SK-N-SH treated with all-trans-retinoic acid at 6 μM for 48 hours (cell line): ENCODE measurements around the gene MRI1.

ENCODE experiments used
- ATAC-seq: fragments of 200-7000 bp; cut with Tn5 transposase; 3 replicates; pipeline ENCODE4 v1.9.1; 2020; ENCODE audit warnings: mild to moderate bottlenecking, moderate library complexity
- ARNTL ChIP-seq: fragments of 450-650 bp; formaldehyde crosslinking; IDR thresholded peaks from 2 replicates; pipeline ENCODE4 v1.5.0; 2020; ENCODE audit warnings: low read depth, mild to moderate bottlenecking, moderate library complexity, borderline replicate concordance
- BACH2 ChIP-seq: fragments of 250-450 bp; sonication (Bioruptor Pico); IDR thresholded peaks from 2 replicates; pipeline ENCODE4 v1.9.0; 2021; ENCODE audit warnings: mild to moderate bottlenecking, borderline replicate concordance
- CSRNP3 ChIP-seq: fragments of 250-450 bp; sonication (Bioruptor Pico); IDR thresholded peaks from 2 replicates; pipeline ENCODE4 v1.5.1; 2021; ENCODE audit warnings: mild to moderate bottlenecking, moderate library complexity
- ESRRG ChIP-seq: fragments of 250-450 bp; sonication (Bioruptor Pico); IDR thresholded peaks from 2 replicates; pipeline ENCODE4 v1.6.1; 2021; ENCODE audit warnings: mild to moderate bottlenecking
- GLIS3 ChIP-seq: fragments of 250-450 bp; sonication (Bioruptor Pico); IDR thresholded peaks from 2 replicates; pipeline ENCODE4 v1.5.0; 2020; ENCODE audit warnings: mild to moderate bottlenecking, moderate library complexity
- ISL1 ChIP-seq: fragments of 250-450 bp; sonication (Bioruptor Pico); IDR thresholded peaks from 2 replicates; pipeline ENCODE4 v2.1.2; 2022; ENCODE audit warnings: mild to moderate bottlenecking, moderate library complexity
- PPARA ChIP-seq: fragments of 250-450 bp; sonication (Bioruptor Pico); IDR thresholded peaks from 2 replicates; pipeline ENCODE4 v1.5.0; 2020; ENCODE audit warnings: mild to moderate bottlenecking, borderline replicate concordance
- RARB ChIP-seq: fragments of 250-450 bp; sonication (Bioruptor Pico); IDR thresholded peaks from 2 replicates; pipeline ENCODE4 v1.8.0; 2021; ENCODE audit warnings: mild to moderate bottlenecking, moderate library complexity
- SNAI2 ChIP-seq: fragments of 250-450 bp; sonication (Bioruptor Pico); IDR thresholded peaks from 2 replicates; pipeline ENCODE4 v1.5.0; 2020; ENCODE audit warnings: mild to moderate bottlenecking, moderate library complexity
- TCF4 ChIP-seq: fragments of 250-450 bp; sonication (Bioruptor Pico); IDR thresholded peaks from 2 replicates; pipeline ENCODE4 v1.8.0; 2021; ENCODE audit warnings: mild to moderate bottlenecking, moderate library complexity, borderline replicate concordance
- TOX ChIP-seq: fragments of 250-450 bp; sonication (Bioruptor Pico); IDR thresholded peaks from 2 replicates; pipeline ENCODE4 v1.8.0; 2021; ENCODE audit warnings: mild to moderate bottlenecking, moderate library complexity, borderline replicate concordance
- TSHZ2 ChIP-seq: fragments of 250-450 bp; sonication (Bioruptor Pico); IDR thresholded peaks from 2 replicates; pipeline ENCODE4 v1.5.0; 2020; ENCODE audit warnings: mild to moderate bottlenecking, moderate library complexity
- ZC3H10 ChIP-seq: fragments of 250-450 bp; sonication (Bioruptor Pico); IDR thresholded peaks from 2 replicates; pipeline ENCODE4 v1.5.1; 2021; ENCODE audit warnings: mild to moderate bottlenecking, moderate library complexity
- ZFP3 ChIP-seq: fragments of 250-450 bp; sonication (Bioruptor Pico); IDR thresholded peaks from 2 replicates; pipeline ENCODE4 v1.5.0; 2020; ENCODE audit warnings: mild to moderate bottlenecking, moderate library complexity
- ZFP30 ChIP-seq: fragments of 450-650 bp; formaldehyde crosslinking; IDR thresholded peaks from 2 replicates; pipeline ENCODE4 v1.5.0; 2022; ENCODE audit warnings: mild to moderate bottlenecking, moderate library complexity
- ZNF565 ChIP-seq: fragments of 450-650 bp; formaldehyde crosslinking; conservative IDR thresholded peaks from 2 replicates; pipeline ENCODE4 v1.5.0; 2020; ENCODE audit warnings: low read depth, mild to moderate bottlenecking, moderate library complexity
- ZNF70 ChIP-seq: fragments of 450-650 bp; formaldehyde crosslinking; IDR thresholded peaks from 2 replicates; pipeline ENCODE4 v1.5.0; 2020; ENCODE audit warnings: mild to moderate bottlenecking, moderate library complexity
- ZNF8 ChIP-seq: fragments of 450-650 bp; formaldehyde crosslinking; IDR thresholded peaks from 2 replicates; pipeline ENCODE4 v1.5.0; 2020; ENCODE audit warnings: mild to moderate bottlenecking, moderate library complexity
- TF ChIP-seq, protein P1 (sequence below): fragments of 250-450 bp; sonication (Bioruptor Pico); IDR thresholded peaks from 2 replicates; pipeline ENCODE4 v1.8.0; 2020; ENCODE audit warnings: mild to moderate bottlenecking, moderate library complexity, borderline replicate concordance
- TF ChIP-seq, protein P2 (sequence below): fragments of 250-450 bp; sonication (Bioruptor Pico); IDR thresholded peaks from 2 replicates; pipeline ENCODE4 v1.5.1; 2020; ENCODE audit warnings: low read depth, mild to moderate bottlenecking, moderate library complexity

Gene MRI1

GRCh38 chr19:13807421-13808021, 43.2 kb downstream of the MRI1 start (continued):
- TF ChIP-seq, protein P1, sequence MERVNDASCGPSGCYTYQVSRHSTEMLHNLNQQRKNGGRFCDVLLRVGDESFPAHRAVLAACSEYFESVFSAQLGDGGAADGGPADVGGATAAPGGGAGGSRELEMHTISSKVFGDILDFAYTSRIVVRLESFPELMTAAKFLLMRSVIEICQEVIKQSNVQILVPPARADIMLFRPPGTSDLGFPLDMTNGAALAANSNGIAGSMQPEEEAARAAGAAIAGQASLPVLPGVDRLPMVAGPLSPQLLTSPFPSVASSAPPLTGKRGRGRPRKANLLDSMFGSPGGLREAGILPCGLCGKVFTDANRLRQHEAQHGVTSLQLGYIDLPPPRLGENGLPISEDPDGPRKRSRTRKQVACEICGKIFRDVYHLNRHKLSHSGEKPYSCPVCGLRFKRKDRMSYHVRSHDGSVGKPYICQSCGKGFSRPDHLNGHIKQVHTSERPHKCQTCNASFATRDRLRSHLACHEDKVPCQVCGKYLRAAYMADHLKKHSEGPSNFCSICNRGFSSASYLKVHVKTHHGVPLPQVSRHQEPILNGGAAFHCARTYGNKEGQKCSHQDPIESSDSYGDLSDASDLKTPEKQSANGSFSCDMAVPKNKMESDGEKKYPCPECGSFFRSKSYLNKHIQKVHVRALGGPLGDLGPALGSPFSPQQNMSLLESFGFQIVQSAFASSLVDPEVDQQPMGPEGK (CRISPR knock-in tag), result no peak
- TF ChIP-seq BACH2 (no peak), ISL1 (CRISPR knock-in tag) (no peak), ARNTL (no peak), GLIS3 (CRISPR knock-in tag) (no peak), RARB (CRISPR knock-in tag) (no peak), CSRNP3 (CRISPR knock-in tag) (no peak), TOX (CRISPR knock-in tag) (no peak)
- TF ChIP-seq, protein P2, sequence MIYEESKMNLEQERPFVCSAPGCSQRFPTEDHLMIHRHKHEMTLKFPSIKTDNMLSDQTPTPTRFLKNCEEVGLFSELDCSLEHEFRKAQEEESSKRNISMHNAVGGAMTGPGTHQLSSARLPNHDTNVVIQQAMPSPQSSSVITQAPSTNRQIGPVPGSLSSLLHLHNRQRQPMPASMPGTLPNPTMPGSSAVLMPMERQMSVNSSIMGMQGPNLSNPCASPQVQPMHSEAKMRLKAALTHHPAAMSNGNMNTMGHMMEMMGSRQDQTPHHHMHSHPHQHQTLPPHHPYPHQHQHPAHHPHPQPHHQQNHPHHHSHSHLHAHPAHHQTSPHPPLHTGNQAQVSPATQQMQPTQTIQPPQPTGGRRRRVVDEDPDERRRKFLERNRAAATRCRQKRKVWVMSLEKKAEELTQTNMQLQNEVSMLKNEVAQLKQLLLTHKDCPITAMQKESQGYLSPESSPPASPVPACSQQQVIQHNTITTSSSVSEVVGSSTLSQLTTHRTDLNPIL (CRISPR knock-in tag), result no peak

DNA sequence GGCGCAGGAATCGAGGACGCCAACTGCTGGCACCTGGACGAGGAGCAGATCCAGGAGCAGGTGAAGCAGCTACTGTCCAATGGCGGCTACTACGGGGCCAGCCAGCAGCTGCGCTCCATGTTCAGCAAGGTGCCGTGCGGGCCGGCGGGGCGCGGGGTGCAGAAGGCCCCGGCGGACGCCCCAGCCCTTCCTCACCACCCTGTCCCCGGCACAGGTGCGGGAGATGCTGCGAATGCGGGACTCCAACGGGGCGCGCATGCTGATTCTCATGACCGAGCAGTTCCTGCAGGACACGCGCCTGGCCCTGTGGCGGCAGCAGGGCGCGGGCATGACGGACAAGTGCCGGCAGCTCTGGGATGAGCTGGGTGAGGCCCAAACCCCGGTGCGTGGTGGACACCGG, 44.5 kb downstream of the MRI1 start:
- no peak for ATAC-seq
- TF ChIP-seq, protein P2 (CRISPR knock-in tag), result no peak
- TF ChIP-seq, protein P1 (CRISPR knock-in tag), result no peak
- TF ChIP-seq ZNF565 (CRISPR knock-in tag), result no peak
- TF ChIP-seq ZFP30 (CRISPR knock-in tag), result no peak
- no peak for TF ChIP-seq ZFP3 (CRISPR knock-in tag)
- no peak for TF ChIP-seq TCF4 (CRISPR knock-in tag)
- no peak for TF ChIP-seq PPARA (CRISPR knock-in tag)
- no peak for TF ChIP-seq TOX (CRISPR knock-in tag)
- TF ChIP-seq TSHZ2, result no peak
- no peak for TF ChIP-seq RARB (CRISPR knock-in tag)
- TF ChIP-seq ZNF70 (CRISPR knock-in tag), result no peak
- TF ChIP-seq ISL1 (CRISPR knock-in tag), result no peak
- TF ChIP-seq SNAI2 (CRISPR knock-in tag), result no peak
- no peak for TF ChIP-seq ZC3H10 (CRISPR knock-in tag)
- TF ChIP-seq ZNF8 (CRISPR knock-in tag), result no peak
- no peak for TF ChIP-seq ARNTL

- ATAC-seq, result no peak
- TF ChIP-seq ESRRG (CRISPR knock-in tag) (no peak), TSHZ2 (no peak), PPARA (CRISPR knock-in tag) (no peak)
- TF ChIP-seq, protein P1 (CRISPR knock-in tag), result no peak
These were observed 48.2 kb downstream of the MRI1 start for GRCh38 chr19:13812544-13812943.
